ENCODE measurements around the gene ARHGAP40. TPM values are rescaled to one million over a fixed set of nuclear protein-coding genes. Genes with fewer than 3 reads are reported as not detected.

The ARHGAP40 gene
- total and polyA plus RNA-seq, 2 of the 13 experiments (the other 11 are each of a cell fraction or from before 2014, with no cell fraction given), result 0.75 to 2.1 TPM

DNA sequence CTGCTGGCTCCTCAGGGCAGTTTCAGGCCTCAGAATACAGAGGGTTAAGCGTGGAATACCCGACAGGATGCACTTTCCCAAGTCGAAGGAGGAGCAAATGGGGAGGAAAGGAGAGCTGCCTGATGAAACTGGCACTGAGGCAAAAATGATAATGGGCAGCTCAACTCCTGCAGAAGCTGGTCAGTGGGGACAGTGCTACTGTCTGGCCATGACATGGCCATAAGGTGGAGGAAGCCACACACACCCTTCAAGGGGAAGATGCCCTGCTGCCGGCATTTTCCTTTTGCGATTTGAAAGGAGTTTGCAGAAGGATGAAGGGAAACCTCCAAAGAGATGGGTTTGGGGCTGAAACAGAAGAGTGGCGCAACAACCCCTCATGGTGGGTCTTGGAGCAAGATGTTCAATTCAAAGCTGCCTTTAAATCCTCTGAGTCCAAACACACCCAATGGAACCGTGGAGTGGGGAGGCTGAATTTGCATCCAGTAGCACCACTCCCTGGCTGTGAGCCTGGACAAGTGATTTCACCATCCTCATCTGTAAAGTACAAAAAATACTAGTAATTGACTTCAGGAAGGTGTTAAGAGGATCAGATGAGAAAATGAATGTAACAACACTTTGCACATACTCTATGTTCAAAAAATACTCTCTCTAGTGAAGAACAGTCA lies 17.4 kb upstream of the ARHGAP40 start:
- no peak for FAIRE-seq
- TF ChIP-seq RFX3 (CRISPR knock-in tag; IDR thresholded peaks at IDR 0.05), result no peak
- no peak for TF ChIP-seq FOSL1 (CRISPR knock-in tag; IDR thresholded peaks at IDR 0.05; ENCODE audit: borderline replicate concordance)
- TF ChIP-seq, protein P1, sequence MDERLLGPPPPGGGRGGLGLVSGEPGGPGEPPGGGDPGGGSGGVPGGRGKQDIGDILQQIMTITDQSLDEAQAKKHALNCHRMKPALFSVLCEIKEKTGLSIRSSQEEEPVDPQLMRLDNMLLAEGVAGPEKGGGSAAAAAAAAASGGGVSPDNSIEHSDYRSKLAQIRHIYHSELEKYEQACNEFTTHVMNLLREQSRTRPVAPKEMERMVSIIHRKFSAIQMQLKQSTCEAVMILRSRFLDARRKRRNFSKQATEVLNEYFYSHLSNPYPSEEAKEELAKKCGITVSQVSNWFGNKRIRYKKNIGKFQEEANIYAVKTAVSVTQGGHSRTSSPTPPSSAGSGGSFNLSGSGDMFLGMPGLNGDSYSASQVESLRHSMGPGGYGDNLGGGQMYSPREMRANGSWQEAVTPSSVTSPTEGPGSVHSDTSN (CRISPR knock-in tag; IDR thresholded peaks at IDR 0.05), result no peak
- Histone ChIP-seq H3K9ac (ENCODE audit: insufficient read depth, low read depth, low read length) (no peak overlapping the region), H3K4me2 (ENCODE audit: low read depth, low read length) (no peak overlapping the region), H4K20me1 (ENCODE audit: insufficient read depth, low read length) (no peaks in the 10 kb centered on the region), H3K27ac (ENCODE audit: extremely low read length, insufficient read depth, low read length) (no peak overlapping the region), H2AFZ (ENCODE audit: low read length) (no peak overlapping the region), H3K36me3 (replicated peaks in 1 of 2; ENCODE audit: control insufficient read depth in 1 of 2, insufficient read depth in 2 of 2, low read length in 2 of 2) (no peaks in the 10 kb centered on the region), H3K4me3 (replicated peaks in 1 of 3; ENCODE audit: insufficient read depth in 1 of 3, low read depth in 2 of 3, low read length in 3 of 3) (no peak overlapping the region), H3K27me3 (ENCODE audit: control insufficient read depth in 1 of 2, insufficient read depth in 2 of 2, low read length in 2 of 2) (no peaks in the 10 kb centered on the region), H3K9me3 (ENCODE audit: low read length) (no peaks in the 10 kb centered on the region), H3K4me1 (ENCODE audit: insufficient read depth, low read length) (peaks cover 52% of the 10 kb centered on the region), H3K79me2 (ENCODE audit: insufficient read depth, low read length) (no peaks in the 10 kb centered on the region)
- CTCF ChIA-PET (ENCODE audit: low intra/inter-chr PET ratio, low total read pairs), result no interaction called here
- BruUV-seq (replicated peaks), result no TSS peak
- intact Hi-C loops (cut with micrococcal nuclease; ENCODE audit: unreplicated experiment), result no loop called here
- POLR2A ChIA-PET, result interaction anchor here (1.2 kb wide), 1 partner anchor 20 kb away, joined by 3 read pairs; no protein-coding TSS in a partner anchor
- no peak for ATAC-seq
- DNase-seq (ENCODE audit: low spot score), result no peak
- in situ Hi-C loops (cut with HindIII; ENCODE audit: extremely low pct_ligation_motif_present, low pct_unique_long_range_greater_than_20kb), result no loop called here
- WGBS (ENCODE audit: low lambda C conversion rate), result 82% methylated on average over 7 of the region's 7 CpGs

GRCh38 chr20:38585404-38586180 lies 16.0 kb upstream of the ARHGAP40 start:
- no peaks in the 10 kb centered on the region for H3K9me3 ChIP-seq (ENCODE audit: low read length)
- peak; percentile 96 for DNase-seq (ENCODE audit: low spot score)
- H3K4me1 ChIP-seq (ENCODE audit: insufficient read depth, low read length), result peaks cover 54% of the 10 kb centered on the region
- ChIA-PET POLR2A (interaction anchor here (1.2 kb wide), 1 partner anchor 19 kb away, joined by 3 read pairs; no protein-coding TSS in a partner anchor), CTCF (ENCODE audit: low intra/inter-chr PET ratio, low total read pairs) (no interaction called here)
- H2AFZ ChIP-seq (ENCODE audit: low read length), result peak overlapping the region; percentile 78
- peaks cover 0 to 1% of the 10 kb centered on the region in 2 experiments; a peak in 3 of 5 replicates for H3K27me3 ChIP-seq (ENCODE audit: control insufficient read depth in 1 of 2, insufficient read depth in 2 of 2, low read length in 2 of 2)
- H3K27ac ChIP-seq (ENCODE audit: extremely low read length, insufficient read depth, low read length), result peak overlapping the region; percentile 67
- H3K9ac ChIP-seq (ENCODE audit: insufficient read depth, low read depth, low read length), result peak overlapping the region; percentile 25
- in situ Hi-C loops (cut with HindIII; ENCODE audit: extremely low pct_ligation_motif_present, low pct_unique_long_range_greater_than_20kb), result no loop called here
- intact Hi-C loops (cut with micrococcal nuclease; ENCODE audit: unreplicated experiment), result loop anchor here (1.0 kb wide), 1 partner anchor 20 kb away; no protein-coding TSS in a partner anchor
- H3K4me2 ChIP-seq (ENCODE audit: low read depth, low read length), result peak overlapping the region; percentile 77
- whole genome bisulfite sequencing (ENCODE audit: low lambda C conversion rate), result 23% methylated on average over 10 of the region's 10 CpGs
- peak; percentile 94 for ATAC-seq
- FAIRE-seq, result peak; percentile 97
- no peaks in the 10 kb centered on the region for H4K20me1 ChIP-seq (ENCODE audit: insufficient read depth, low read length)
- H3K4me3 ChIP-seq (replicated peaks in 1 of 3; ENCODE audit: insufficient read depth in 1 of 3, low read depth in 2 of 3, low read length in 3 of 3), result peak overlapping the region in 1 of 3 experiments; percentile 40; a peak in 2 of 6 replicates
- no peaks in the 10 kb centered on the region for H3K79me2 ChIP-seq (ENCODE audit: insufficient read depth, low read length)
- TSS peak; percentile 61 for BruUV-seq (replicated peaks)
- no peaks in the 10 kb centered on the region for H3K36me3 ChIP-seq (replicated peaks in 1 of 2; ENCODE audit: control insufficient read depth in 1 of 2, insufficient read depth in 2 of 2, low read length in 2 of 2)
- TF ChIP-seq, protein P2, sequence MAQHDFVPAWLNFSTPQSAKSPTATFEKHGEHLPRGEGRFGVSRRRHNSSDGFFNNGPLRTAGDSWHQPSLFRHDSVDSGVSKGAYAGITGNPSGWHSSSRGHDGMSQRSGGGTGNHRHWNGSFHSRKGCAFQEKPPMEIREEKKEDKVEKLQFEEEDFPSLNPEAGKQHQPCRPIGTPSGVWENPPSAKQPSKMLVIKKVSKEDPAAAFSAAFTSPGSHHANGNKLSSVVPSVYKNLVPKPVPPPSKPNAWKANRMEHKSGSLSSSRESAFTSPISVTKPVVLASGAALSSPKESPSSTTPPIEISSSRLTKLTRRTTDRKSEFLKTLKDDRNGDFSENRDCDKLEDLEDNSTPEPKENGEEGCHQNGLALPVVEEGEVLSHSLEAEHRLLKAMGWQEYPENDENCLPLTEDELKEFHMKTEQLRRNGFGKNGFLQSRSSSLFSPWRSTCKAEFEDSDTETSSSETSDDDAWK (CRISPR knock-in tag; IDR thresholded peaks at IDR 0.05), result no peak
- TF ChIP-seq, protein P3, sequence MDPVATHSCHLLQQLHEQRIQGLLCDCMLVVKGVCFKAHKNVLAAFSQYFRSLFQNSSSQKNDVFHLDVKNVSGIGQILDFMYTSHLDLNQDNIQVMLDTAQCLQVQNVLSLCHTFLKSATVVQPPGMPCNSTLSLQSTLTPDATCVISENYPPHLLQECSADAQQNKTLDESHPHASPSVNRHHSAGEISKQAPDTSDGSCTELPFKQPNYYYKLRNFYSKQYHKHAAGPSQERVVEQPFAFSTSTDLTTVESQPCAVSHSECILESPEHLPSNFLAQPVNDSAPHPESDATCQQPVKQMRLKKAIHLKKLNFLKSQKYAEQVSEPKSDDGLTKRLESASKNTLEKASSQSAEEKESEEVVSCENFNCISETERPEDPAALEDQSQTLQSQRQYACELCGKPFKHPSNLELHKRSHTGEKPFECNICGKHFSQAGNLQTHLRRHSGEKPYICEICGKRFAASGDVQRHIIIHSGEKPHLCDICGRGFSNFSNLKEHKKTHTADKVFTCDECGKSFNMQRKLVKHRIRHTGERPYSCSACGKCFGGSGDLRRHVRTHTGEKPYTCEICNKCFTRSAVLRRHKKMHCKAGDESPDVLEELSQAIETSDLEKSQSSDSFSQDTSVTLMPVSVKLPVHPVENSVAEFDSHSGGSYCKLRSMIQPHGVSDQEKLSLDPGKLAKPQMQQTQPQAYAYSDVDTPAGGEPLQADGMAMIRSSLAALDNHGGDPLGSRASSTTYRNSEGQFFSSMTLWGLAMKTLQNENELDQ (CRISPR knock-in tag; IDR thresholded peaks at IDR 0.05; ENCODE audit: borderline replicate concordance), result no peak; the same call in 1 of the 2 replicates
- TF ChIP-seq JUNB (CRISPR knock-in tag; IDR thresholded peaks at IDR 0.05; ENCODE audit: borderline replicate concordance) (no peak), MED8 (CRISPR knock-in tag; IDR thresholded peaks at IDR 0.05; ENCODE audit: insufficient replicate concordance) (no peak), TEAD3 (CRISPR knock-in tag; optimal IDR thresholded peaks at IDR 0.05; ENCODE audit: borderline replicate concordance) (peak; percentile 86), ZNF713 (CRISPR knock-in tag; IDR thresholded peaks at IDR 0.05) (no peak), ZNF550 (CRISPR knock-in tag; IDR thresholded peaks at IDR 0.05; ENCODE audit: borderline replicate concordance) (no peak), WIZ (CRISPR knock-in tag; IDR thresholded peaks at IDR 0.05) (peak; percentile 91; the same call in 1 of the 2 replicates)
